Fibroblast of lung (primary cell): Measurements from ENCODE around the gene NFE2L1.

Experiments used
- CTCF ChIP-seq, 2 donors: IDR thresholded peaks in 1 of 2; conservative IDR thresholded peaks in 1 of 2; 1 replicate in 1 of 2; 2 replicates in 1 of 2; pipeline ENCODE4 v1.5.1; 2011 to 2012; ENCODE audit warnings: low read length in 2 of 2, control low read depth in 1 of 2, inconsistent platforms in 1 of 2, low read depth in 1 of 2, mild to moderate bottlenecking in 1 of 2
- EZH2 ChIP-seq: IDR thresholded peaks from 2 replicates; pipeline ENCODE4 v1.5.1; 2012; ENCODE audit warnings: low read length, control low read depth, mild to moderate bottlenecking; ENCODE audit errors: missing control alignments

- TF ChIP-seq EZH2: no peak
- no peak for TF ChIP-seq CTCF (conservative IDR thresholded peaks at IDR 0.05 in 1 of 2, IDR thresholded peaks at IDR 0.05 in 1 of 2; ENCODE audit: low read depth in 1 of 2, low read length in 2 of 2)
These were observed 22.2 kb upstream of the NFE2L1 start for GRCh38 chr17:48025904-48026501.
